ENCODE results near the gene PRPF19. TPM values are rescaled to one million over a fixed set of nuclear protein-coding genes. Genes with fewer than 3 reads are reported as not detected.

PRPF19 gene
- total RNA-seq, 2 experiments from 2014 or later, result 120 to 153 TPM

DNA sequence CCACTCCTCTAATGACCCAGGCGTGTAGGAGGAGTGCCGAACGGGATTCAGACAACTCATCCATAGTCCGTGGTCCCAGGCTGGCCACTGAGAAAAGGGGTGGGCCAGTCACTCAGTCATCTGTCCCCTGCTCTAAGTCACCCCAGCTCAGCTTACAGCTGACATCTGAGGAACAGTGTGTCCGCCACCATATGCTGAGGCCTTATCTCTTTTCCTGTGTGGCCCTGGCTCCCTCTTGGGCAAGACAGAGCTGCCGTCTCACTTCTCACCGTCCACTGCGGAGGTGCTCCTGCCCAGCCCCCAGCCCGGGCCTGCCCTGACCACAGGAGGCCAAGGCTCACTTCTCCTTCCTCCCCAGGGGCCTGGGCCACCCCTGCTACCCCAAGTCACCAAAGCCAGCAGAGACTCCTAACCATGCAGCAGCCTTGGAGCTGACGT, 57.7 kb downstream of the PRPF19 start:
- no peaks in the 10 kb centered on the region for H3K9me3 ChIP-seq (ENCODE audit: low read length)
- TF ChIP-seq EZH2phosphoT487 (IDR thresholded peaks at IDR 0.05; ENCODE audit: borderline replicate concordance, low read depth, low read length), result no peak
- TF ChIP-seq, protein P1, sequence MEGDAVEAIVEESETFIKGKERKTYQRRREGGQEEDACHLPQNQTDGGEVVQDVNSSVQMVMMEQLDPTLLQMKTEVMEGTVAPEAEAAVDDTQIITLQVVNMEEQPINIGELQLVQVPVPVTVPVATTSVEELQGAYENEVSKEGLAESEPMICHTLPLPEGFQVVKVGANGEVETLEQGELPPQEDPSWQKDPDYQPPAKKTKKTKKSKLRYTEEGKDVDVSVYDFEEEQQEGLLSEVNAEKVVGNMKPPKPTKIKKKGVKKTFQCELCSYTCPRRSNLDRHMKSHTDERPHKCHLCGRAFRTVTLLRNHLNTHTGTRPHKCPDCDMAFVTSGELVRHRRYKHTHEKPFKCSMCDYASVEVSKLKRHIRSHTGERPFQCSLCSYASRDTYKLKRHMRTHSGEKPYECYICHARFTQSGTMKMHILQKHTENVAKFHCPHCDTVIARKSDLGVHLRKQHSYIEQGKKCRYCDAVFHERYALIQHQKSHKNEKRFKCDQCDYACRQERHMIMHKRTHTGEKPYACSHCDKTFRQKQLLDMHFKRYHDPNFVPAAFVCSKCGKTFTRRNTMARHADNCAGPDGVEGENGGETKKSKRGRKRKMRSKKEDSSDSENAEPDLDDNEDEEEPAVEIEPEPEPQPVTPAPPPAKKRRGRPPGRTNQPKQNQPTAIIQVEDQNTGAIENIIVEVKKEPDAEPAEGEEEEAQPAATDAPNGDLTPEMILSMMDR (conservative IDR thresholded peaks at IDR 0.05; ENCODE audit: low read length), result no peak
- H3K79me2 ChIP-seq (ENCODE audit: insufficient read depth, low read depth, low read length), result peaks cover 35% of the 10 kb centered on the region
- H4K20me1 ChIP-seq (ENCODE audit: insufficient read depth, low read length), result peaks cover 16% of the 10 kb centered on the region
- peaks cover 87% of the 10 kb centered on the region for H3K36me3 ChIP-seq (ENCODE audit: insufficient read depth, low read length)
- H3K27ac ChIP-seq (ENCODE audit: low read depth, low read length, poor library complexity, severe bottlenecking), result no peak overlapping the region
- H3K4me1 ChIP-seq (ENCODE audit: insufficient read depth, low read length, poor library complexity, severe bottlenecking), result peaks cover 18% of the 10 kb centered on the region
- DNase-seq (ENCODE audit: low spot score), result no peak
- no TSS peak for BruUV-seq (replicated peaks)
- no peak overlapping the region for H3K4me2 ChIP-seq (ENCODE audit: low read length)
- intact Hi-C loops (cut with micrococcal nuclease; ENCODE audit: unreplicated experiment), result no loop called here
- H2AFZ ChIP-seq (ENCODE audit: low read length), result no peak overlapping the region
- ChIA-PET CTCF (ENCODE audit: unreplicated experiment) (no interaction called here), POLR2A (interaction anchor here (0.7 kb wide), 1 partner anchor 150 kb away, joined by 3 read pairs; no protein-coding TSS in a partner anchor)
- no peak overlapping the region for H3K4me3 ChIP-seq (ENCODE audit: low read depth, low read length, poor library complexity, severe bottlenecking)
- H3K9me2 ChIP-seq (ENCODE audit: insufficient read depth, low read length), result no peaks in the 10 kb centered on the region

DNA sequence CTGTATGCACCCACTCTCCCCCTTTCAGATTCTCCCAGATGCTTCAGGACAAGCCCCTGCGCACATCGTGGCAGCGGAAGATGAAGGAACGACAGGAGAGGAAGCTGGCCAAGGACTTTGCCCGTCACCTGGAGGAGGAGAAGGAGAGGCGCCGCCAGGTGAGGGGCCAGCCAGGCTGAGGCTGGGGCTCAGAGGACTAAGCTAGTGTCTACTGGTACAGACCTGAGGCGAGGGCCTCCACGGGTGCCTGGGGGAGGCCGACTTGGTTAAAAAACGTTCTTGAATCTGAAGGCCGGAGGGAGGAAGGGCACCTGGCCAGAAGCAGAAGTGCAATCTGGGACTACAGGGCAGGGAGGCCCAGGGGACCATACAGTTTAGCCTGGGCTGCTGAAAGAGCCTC, 58.5 kb downstream of the PRPF19 start:
- Histone ChIP-seq H3K4me3 (ENCODE audit: low read depth, low read length, poor library complexity, severe bottlenecking) (no peak overlapping the region), H3K4me1 (ENCODE audit: insufficient read depth, low read length, poor library complexity, severe bottlenecking) (peaks cover 18% of the 10 kb centered on the region), H3K27ac (ENCODE audit: low read depth, low read length, poor library complexity, severe bottlenecking) (no peak overlapping the region), H4K20me1 (ENCODE audit: insufficient read depth, low read length) (peaks cover 16% of the 10 kb centered on the region), H3K9me2 (ENCODE audit: insufficient read depth, low read length) (no peaks in the 10 kb centered on the region), H3K9me3 (ENCODE audit: low read length) (no peaks in the 10 kb centered on the region), H3K36me3 (ENCODE audit: insufficient read depth, low read length) (peaks cover 80% of the 10 kb centered on the region), H2AFZ (ENCODE audit: low read length) (no peak overlapping the region), H3K79me2 (ENCODE audit: insufficient read depth, low read depth, low read length) (peaks cover 44% of the 10 kb centered on the region), H3K4me2 (ENCODE audit: low read length) (no peak overlapping the region)
- ChIA-PET CTCF (ENCODE audit: unreplicated experiment) (no interaction called here), POLR2A (no interaction called here)
- DNase-seq (ENCODE audit: low spot score), result no peak
- no TSS peak for BruUV-seq (replicated peaks)
- intact Hi-C loops (cut with micrococcal nuclease; ENCODE audit: unreplicated experiment), result no loop called here
- TF ChIP-seq, protein P1 (conservative IDR thresholded peaks at IDR 0.05; ENCODE audit: low read length), result no peak
- no peak for TF ChIP-seq EZH2phosphoT487 (IDR thresholded peaks at IDR 0.05; ENCODE audit: borderline replicate concordance, low read depth, low read length)

DNA sequence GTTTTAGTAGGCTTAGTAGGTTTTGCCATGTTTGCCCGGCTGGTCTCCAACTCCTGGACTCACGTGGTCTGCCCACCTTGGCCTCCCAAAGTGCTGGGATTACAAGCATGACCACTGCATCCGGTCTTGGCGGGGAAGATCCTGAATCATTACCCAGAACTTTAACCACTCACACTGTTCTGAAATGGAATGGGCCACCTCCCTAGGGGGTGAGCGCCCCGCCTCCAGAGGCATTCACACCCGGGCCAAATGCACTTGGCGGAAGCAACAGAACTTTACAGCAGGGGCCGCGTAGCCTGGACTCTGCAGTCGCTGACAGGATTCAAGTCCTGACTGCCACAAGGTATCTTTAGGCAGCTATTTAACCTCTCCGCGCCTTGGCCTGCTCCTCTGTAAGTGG, 59.1 kb downstream of the PRPF19 start:
- CTCF ChIA-PET (ENCODE audit: unreplicated experiment), result no interaction called here
- Histone ChIP-seq H3K9me3 (ENCODE audit: low read length) (no peaks in the 10 kb centered on the region), H3K4me2 (ENCODE audit: low read length) (no peak overlapping the region), H3K79me2 (ENCODE audit: insufficient read depth, low read depth, low read length) (peaks cover 50% of the 10 kb centered on the region), H2AFZ (ENCODE audit: low read length) (no peak overlapping the region), H4K20me1 (ENCODE audit: insufficient read depth, low read length) (peaks cover 16% of the 10 kb centered on the region), H3K27ac (ENCODE audit: low read depth, low read length, poor library complexity, severe bottlenecking) (no peak overlapping the region), H3K4me3 (ENCODE audit: low read depth, low read length, poor library complexity, severe bottlenecking) (no peak overlapping the region), H3K4me1 (ENCODE audit: insufficient read depth, low read length, poor library complexity, severe bottlenecking) (peaks cover 18% of the 10 kb centered on the region), H3K36me3 (ENCODE audit: insufficient read depth, low read length) (peaks cover 79% of the 10 kb centered on the region), H3K9me2 (ENCODE audit: insufficient read depth, low read length) (no peaks in the 10 kb centered on the region)
- POLR2A ChIA-PET, result no interaction called here
- no peak for TF ChIP-seq EZH2phosphoT487 (IDR thresholded peaks at IDR 0.05; ENCODE audit: borderline replicate concordance, low read depth, low read length)
- TF ChIP-seq, protein P1 (conservative IDR thresholded peaks at IDR 0.05; ENCODE audit: low read length), result no peak
- intact Hi-C loops (cut with micrococcal nuclease; ENCODE audit: unreplicated experiment), result no loop called here
- no TSS peak for BruUV-seq (replicated peaks)
- DNase-seq (ENCODE audit: low spot score), result no peak

Measured in OCI-LY7 (cell line).